Neural crest cell (in vitro differentiated cells): ENCODE data around the gene PTGDS. TPM values are rescaled to one million over a fixed set of nuclear protein-coding genes. Genes with fewer than 3 reads are reported as not detected.

Experiments
- DNase-seq: peaks from one replicate; pipeline ENCODE4 v3.0.0; 2021; ENCODE audit warnings: low read depth, mixed read lengths, low spot score
- H3K27ac Mint-ChIP-seq: one replicate; pipeline ENCODE4 v1.8.0; 2021; ENCODE audit warnings: mild to moderate bottlenecking, mixed read lengths; ENCODE audit not compliant: unreplicated experiment
- H3K27me3 Mint-ChIP-seq: 2 replicates; pipeline ENCODE4 v1.8.0; 2021; ENCODE audit warnings: low read depth, mild to moderate bottlenecking, mixed read lengths
- H3K36me3 Mint-ChIP-seq: 2 replicates; pipeline ENCODE4 v1.8.0; 2021; ENCODE audit warnings: low read depth, mild to moderate bottlenecking, mixed read lengths
- H3K4me1 Mint-ChIP-seq: 2 replicates; pipeline ENCODE4 v1.8.0; 2021; ENCODE audit warnings: mixed read lengths
- H3K4me3 Mint-ChIP-seq: one replicate; pipeline ENCODE4 v1.8.0; 2021; ENCODE audit warnings: mild to moderate bottlenecking, mixed read lengths
- H3K9me3 Mint-ChIP-seq: 2 replicates; pipeline ENCODE4 v1.8.0; 2021; ENCODE audit warnings: mixed read lengths
- CTCF ChIP-seq: fragments of 200-600 bp; sonication (generic); conservative IDR thresholded peaks from 2 replicates; pipeline ENCODE4 v1.5.0; 2021; ENCODE audit warnings: antibody characterized with exemption, mild to moderate bottlenecking
- total RNA-seq: library from RNA; stranded (reverse); gene quantifications from 2 replicates; pipeline ENCODE4 v1.2.1, GENCODE V29; 2021

The PTGDS gene
- total RNA-seq, 1 donor from 2014 or later = not detected

- no peak overlapping the region for H3K27ac Mint-ChIP-seq
- no peaks in the 10 kb centered on the region for H3K36me3 Mint-ChIP-seq
- peak overlapping the region; percentile 76 for H3K4me3 Mint-ChIP-seq
- TF ChIP-seq CTCF = peak; percentile 85
- no peaks in the 10 kb centered on the region for H3K9me3 Mint-ChIP-seq
- no peaks in the 10 kb centered on the region for H3K27me3 Mint-ChIP-seq
- peak; percentile 89 for DNase-seq
- H3K4me1 Mint-ChIP-seq = peaks cover 8% of the 10 kb centered on the region
Observed at GRCh38 chr9:137029058-137029936, 52.0 kb downstream of the PTGDS start.

GRCh38 chr9:137030006-137030405 is 52.7 kb downstream of the PTGDS start:
- Mint-ChIP-seq H3K27me3 (no peaks in the 10 kb centered on the region), H3K9me3 (no peaks in the 10 kb centered on the region), H3K27ac (no peak overlapping the region), H3K36me3 (no peaks in the 10 kb centered on the region), H3K4me3 (peak overlapping the region; percentile 76), H3K4me1 (peaks cover 8% of the 10 kb centered on the region)
- TF ChIP-seq CTCF = no peak
- DNase-seq = no peak

- H3K27me3 Mint-ChIP-seq = no peaks in the 10 kb centered on the region
- peak overlapping the region; percentile 56 for H3K4me3 Mint-ChIP-seq
- H3K4me1 Mint-ChIP-seq = peaks cover 8% of the 10 kb centered on the region
- H3K9me3 Mint-ChIP-seq = no peaks in the 10 kb centered on the region
- no peak overlapping the region for H3K27ac Mint-ChIP-seq
- H3K36me3 Mint-ChIP-seq = no peaks in the 10 kb centered on the region
- no peak for DNase-seq
- no peak for TF ChIP-seq CTCF
Observed at GRCh38 chr9:137030538-137031527, 53.5 kb downstream of the PTGDS start.

Other genes with a start within 250 kb of the PTGDS start
- gene LCN10, start 234.6 kb upstream of the PTGDS start, total RNA-seq = not detected in 2 replicates
- not detected in 2 replicates for gene LCN6, start 229.0 kb upstream of the PTGDS start, total RNA-seq
- gene LCN8, start 219.3 kb upstream of the PTGDS start, total RNA-seq = not detected in 2 replicates
- not detected in 2 replicates for gene LCN15, start 213.0 kb upstream of the PTGDS start, total RNA-seq
- gene TMEM141, start 186.2 kb upstream of the PTGDS start, total RNA-seq = 27.8 and 31.0 TPM in 2 replicates
- gene CCDC183, start 181.2 kb upstream of the PTGDS start, total RNA-seq = 0.93 and 1.4 TPM in 2 replicates
- gene RABL6, start 169.6 kb upstream of the PTGDS start, total RNA-seq = 191 and 198 TPM in 2 replicates
- 2.8 and 3.3 TPM in 2 replicates for gene AJM1, start 135.0 kb upstream of the PTGDS start, total RNA-seq
- gene PHPT1, start 128.1 kb upstream of the PTGDS start, total RNA-seq = 170 and 175 TPM in 2 replicates
- 19.3 and 20.6 TPM in 2 replicates for gene MAMDC4, start 125.2 kb upstream of the PTGDS start, total RNA-seq
- gene EDF1, start 111.2 kb upstream of the PTGDS start, total RNA-seq = 338 and 339 TPM in 2 replicates
- gene TRAF2, start 91.0 kb upstream of the PTGDS start, total RNA-seq = 30.1 and 34.4 TPM in 2 replicates
- gene FBXW5, start 32.8 kb upstream of the PTGDS start, total RNA-seq = 81.2 and 83.9 TPM in 2 replicates
- gene C8G, start 32.3 kb upstream of the PTGDS start, total RNA-seq = 0.59 and 0.98 TPM in 2 replicates
- 0.50 and 1.1 TPM in 2 replicates for gene LCN12, start 25.2 kb upstream of the PTGDS start, total RNA-seq
- gene LCNL1, start 5.5 kb downstream of the PTGDS start, total RNA-seq = not detected in 2 replicates
- 82.6 and 84.9 TPM in 2 replicates for gene PAXX, start 14.9 kb downstream of the PTGDS start, total RNA-seq
- not detected in 2 replicates for gene CLIC3, start 19.1 kb downstream of the PTGDS start, total RNA-seq
- 31.7 and 37.1 TPM in 2 replicates for gene ABCA2, start 50.7 kb downstream of the PTGDS start, total RNA-seq
- gene FUT7, start 54.6 kb downstream of the PTGDS start, total RNA-seq = 0.14 TPM in 1 of 2 replicates, not detected in the other
- gene NPDC1, start 68.7 kb downstream of the PTGDS start, total RNA-seq = 54.7 and 61.1 TPM in 2 replicates
- not detected in 2 replicates for gene ENTPD2, start 76.6 kb downstream of the PTGDS start, total RNA-seq
- 29.8 and 31.1 TPM in 2 replicates for gene SAPCD2, start 93.1 kb downstream of the PTGDS start, total RNA-seq
- 2.6 and 2.9 TPM in 2 replicates for gene UAP1L1, start 100.0 kb downstream of the PTGDS start, total RNA-seq
- 50.4 and 54.0 TPM in 2 replicates for gene MAN1B1, start 109.5 kb downstream of the PTGDS start, total RNA-seq
- gene DPP7, start 137.2 kb downstream of the PTGDS start, total RNA-seq = 37.9 and 46.5 TPM in 2 replicates
- 0.14 and 0.44 TPM in 2 replicates for gene GRIN1, start 161.7 kb downstream of the PTGDS start, total RNA-seq
- 0.37 and 0.48 TPM in 2 replicates for gene LRRC26, start 192.5 kb downstream of the PTGDS start, total RNA-seq
- gene TMEM210, start 194.6 kb downstream of the PTGDS start, total RNA-seq = not detected in 2 replicates
- 69.3 and 71.7 TPM in 2 replicates for gene ANAPC2, start 211.1 kb downstream of the PTGDS start, total RNA-seq
- gene SSNA1, start 211.2 kb downstream of the PTGDS start, total RNA-seq = 64.8 and 66.4 TPM in 2 replicates
- gene TPRN, start 223.2 kb downstream of the PTGDS start, total RNA-seq = 22.0 and 25.1 TPM in 2 replicates
- gene TMEM203, start 228.1 kb downstream of the PTGDS start, total RNA-seq = 45.0 and 49.7 TPM in 2 replicates
- 36.6 and 39.4 TPM in 2 replicates for gene NDOR1, start 228.2 kb downstream of the PTGDS start, total RNA-seq
- 9.7 and 10.1 TPM in 2 replicates for gene RNF208, start 244.7 kb downstream of the PTGDS start, total RNA-seq
- gene CYSRT1, start 247.7 kb downstream of the PTGDS start, total RNA-seq = 1.2 and 1.6 TPM in 2 replicates
- gene RNF224, start 250.0 kb downstream of the PTGDS start, total RNA-seq = 0.16 TPM in 1 of 2 replicates, not detected in the other